Trophoblast cell (in vitro differentiated cells and primary cell): Measurements from ENCODE around the gene AHCYL2.

Experiments
- DNase-seq, 2 donors: peaks; one replicate each; pipeline ENCODE4 v3.0.0-alpha.2; 2016
- H2AFZ ChIP-seq: 2 replicates; pipeline ENCODE4 v1.6.1; 2013; ENCODE audit warnings: low read length, moderate library complexity, mild to moderate bottlenecking; ENCODE audit not compliant: insufficient read depth, poor library complexity
- H2AK5ac ChIP-seq: 2 replicates; pipeline ENCODE4 v1.6.1; 2013; ENCODE audit warnings: mild to moderate bottlenecking, low read length
- H2BK120ac ChIP-seq: 2 replicates; pipeline ENCODE4 v1.6.1; 2013; ENCODE audit warnings: low read length, mild to moderate bottlenecking, moderate library complexity; ENCODE audit not compliant: insufficient read depth, poor library complexity
- H2BK12ac ChIP-seq: 2 replicates; pipeline ENCODE4 v1.6.1; 2013; ENCODE audit warnings: mild to moderate bottlenecking, low read length, moderate library complexity
- H2BK5ac ChIP-seq: 2 replicates; pipeline ENCODE4 v1.6.1; 2013; ENCODE audit warnings: low read length, low read depth, moderate library complexity, mild to moderate bottlenecking; ENCODE audit not compliant: poor library complexity
- H3K14ac ChIP-seq: 2 replicates; pipeline ENCODE4 v1.6.1; 2013; ENCODE audit warnings: mild to moderate bottlenecking, low read length
- H3K18ac ChIP-seq: 2 replicates; pipeline ENCODE4 v1.6.1; 2013; ENCODE audit warnings: mild to moderate bottlenecking, low read length
- H3K23ac ChIP-seq: 2 replicates; pipeline ENCODE4 v1.6.1; 2013; ENCODE audit warnings: low read length
- H3K27ac ChIP-seq: 2 replicates; pipeline ENCODE4 v1.5.1; 2013; ENCODE audit warnings: low read depth, mild to moderate bottlenecking, inconsistent platforms, low read length, moderate library complexity
- H3K27me3 ChIP-seq: 2 replicates; pipeline ENCODE4 v1.6.1; 2013; ENCODE audit warnings: inconsistent platforms, mild to moderate bottlenecking, low read length, moderate library complexity; ENCODE audit not compliant: insufficient read depth
- H3K36me3 ChIP-seq, 2 experiments: 1 replicate in 1 of 2; 2 replicates in 1 of 2; pipeline ENCODE4 v1.6.1; 2013; ENCODE audit warnings: low read length in 2 of 2, mild to moderate bottlenecking in 2 of 2, moderate library complexity in 1 of 2; ENCODE audit not compliant: insufficient read depth in 2 of 2, control insufficient read depth in 1 of 2
- H3K4ac ChIP-seq: 2 replicates; pipeline ENCODE4 v1.6.1; 2013; ENCODE audit warnings: low read depth, mild to moderate bottlenecking, low read length, moderate library complexity
- H3K4me1 ChIP-seq, 2 experiments: 1 replicate in 1 of 2; 2 replicates in 1 of 2; pipeline ENCODE4 v1.6.1; 2013; ENCODE audit warnings: low read length in 2 of 2, mild to moderate bottlenecking in 2 of 2, moderate library complexity in 1 of 2; ENCODE audit not compliant: insufficient read depth in 2 of 2, control insufficient read depth in 1 of 2
- H3K4me2 ChIP-seq: 2 replicates; pipeline ENCODE4 v1.6.1; 2013; ENCODE audit warnings: inconsistent platforms, mild to moderate bottlenecking, low read length, moderate library complexity
- H3K4me3 ChIP-seq: 2 replicates; pipeline ENCODE4 v1.5.1; 2013; ENCODE audit warnings: mild to moderate bottlenecking, low read depth, low read length, inconsistent platforms
- H3K79me1 ChIP-seq: one replicate; pipeline ENCODE4 v1.6.1; 2013; ENCODE audit warnings: low read length
- H3K79me2 ChIP-seq: 2 replicates; pipeline ENCODE4 v1.6.1; 2013; ENCODE audit warnings: low read length, mild to moderate bottlenecking; ENCODE audit not compliant: control insufficient read depth, insufficient read depth, poor library complexity
- H3K9ac ChIP-seq: 2 replicates; pipeline ENCODE4 v1.6.1; 2013; ENCODE audit warnings: mild to moderate bottlenecking, low read length
- H3K9me3 ChIP-seq: 2 replicates; pipeline ENCODE4 v1.6.1; 2013; ENCODE audit warnings: low read depth, mild to moderate bottlenecking, control low read depth, inconsistent platforms, low read length; ENCODE audit not compliant: insufficient read depth
- H4K12ac ChIP-seq: 2 replicates; pipeline ENCODE4 v1.6.1; 2013; ENCODE audit warnings: low read depth, mild to moderate bottlenecking, low read length, moderate library complexity
- H4K8ac ChIP-seq: 2 replicates; pipeline ENCODE4 v1.6.1; 2013; ENCODE audit warnings: low read depth, mild to moderate bottlenecking, low read length, moderate library complexity
- H4K91ac ChIP-seq: one replicate; pipeline ENCODE4 v1.6.1; 2013; ENCODE audit warnings: low read depth, mild to moderate bottlenecking, low read length, moderate library complexity
- WGBS: extraction: QIAGEN DNeasy Blood & Tissue Kit; methylation state at CpG from one replicate; pipeline ENCODE4 v1.1.7; 2013; ENCODE audit warnings: missing lambda C conversion rate; ENCODE audit not compliant: insufficient read length, insufficient coverage; ENCODE audit errors: extremely low coverage; 5-methylcytosine and 5-hydroxymethylcytosine counted together

The AHCYL2 gene

DNA sequence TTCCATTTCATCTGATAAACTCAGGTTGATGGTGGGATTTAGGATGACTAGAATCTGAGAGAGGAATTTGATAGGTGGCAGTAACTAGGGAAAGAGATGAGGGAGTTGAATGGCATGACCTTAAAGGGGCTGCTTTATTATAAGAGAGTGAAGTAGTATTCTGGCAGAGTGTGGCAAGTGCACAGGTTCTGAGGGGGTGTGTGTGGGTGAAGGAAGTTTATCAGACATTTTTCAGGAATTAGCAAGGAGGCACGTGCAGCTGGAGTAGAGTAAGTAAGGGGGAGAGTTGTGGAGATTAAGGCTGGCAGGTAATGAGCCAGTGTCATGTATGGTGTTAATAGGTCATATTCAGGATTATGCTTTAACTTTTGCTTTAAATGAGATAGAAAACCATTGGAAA lies 40.5 kb downstream of the AHCYL2 start:
- Histone ChIP-seq H2BK120ac (no peak overlapping the region), H3K36me3 (no peaks in the 10 kb centered on the region), H3K18ac (no peak overlapping the region), H3K4me2 (no peak overlapping the region), H2AFZ (no peak overlapping the region), H2AK5ac (no peak overlapping the region), H3K27me3 (no peaks in the 10 kb centered on the region), H4K91ac (no peak overlapping the region), H2BK5ac (no peak overlapping the region), H3K79me1 (no peaks in the 10 kb centered on the region), H3K14ac (no peak overlapping the region), H3K79me2 (no peaks in the 10 kb centered on the region), H3K9ac (no peak overlapping the region), H3K27ac (no peak overlapping the region), H4K12ac (no peak overlapping the region), H3K23ac (no peak overlapping the region), H3K9me3 (no peaks in the 10 kb centered on the region), H3K4me3 (no peak overlapping the region), H2BK12ac (no peak overlapping the region), H3K4me1 (peaks cover 0 to 4% of the 10 kb centered on the region in 2 experiments), H3K4ac (no peak overlapping the region), H4K8ac (no peak overlapping the region)
- DNase-seq, result no peak
- no CpG with 5 or more reads among the region's 1 CpG for WGBS

DNA sequence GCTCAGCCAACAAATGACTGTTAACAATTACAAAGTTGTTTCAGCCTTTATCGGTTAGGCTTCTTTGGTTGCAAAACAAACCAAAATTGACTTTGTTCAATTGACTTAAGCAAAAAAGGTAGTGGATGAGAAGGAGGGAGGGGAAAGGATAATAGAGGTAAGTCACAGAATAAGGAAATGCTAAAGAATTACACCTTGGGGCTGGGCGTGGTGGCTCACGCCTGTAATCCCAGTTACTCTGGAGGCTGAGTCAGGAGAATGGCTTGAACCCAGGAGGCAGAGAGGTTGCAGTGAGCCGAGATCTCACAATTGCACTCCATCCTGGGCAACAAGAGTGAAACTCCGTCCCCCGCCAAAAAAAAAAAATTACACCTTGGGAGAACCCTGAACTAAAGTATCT lies 41.4 kb downstream of the AHCYL2 start:
- H2BK5ac ChIP-seq, result no peak overlapping the region
- H2AK5ac ChIP-seq, result no peak overlapping the region
- H3K79me1 ChIP-seq, result no peaks in the 10 kb centered on the region
- no peak overlapping the region for H2BK12ac ChIP-seq
- H3K27ac ChIP-seq, result no peak overlapping the region
- H3K9ac ChIP-seq, result no peak overlapping the region
- H3K4ac ChIP-seq, result no peak overlapping the region
- no peaks in the 10 kb centered on the region for H3K9me3 ChIP-seq
- H2BK120ac ChIP-seq, result no peak overlapping the region
- H3K36me3 ChIP-seq, result no peaks in the 10 kb centered on the region
- no peak overlapping the region for H4K8ac ChIP-seq
- no CpG with 5 or more reads among the region's 6 CpGs for WGBS
- no peak overlapping the region for H3K14ac ChIP-seq
- no peaks in the 10 kb centered on the region for H3K79me2 ChIP-seq
- H3K18ac ChIP-seq, result no peak overlapping the region
- H2AFZ ChIP-seq, result no peak overlapping the region
- peaks cover 0 to 4% of the 10 kb centered on the region in 2 experiments for H3K4me1 ChIP-seq
- peak; percentile 84 for DNase-seq
- H3K23ac ChIP-seq, result no peak overlapping the region
- no peak overlapping the region for H3K4me2 ChIP-seq
- no peak overlapping the region for H4K91ac ChIP-seq
- no peaks in the 10 kb centered on the region for H3K27me3 ChIP-seq
- no peak overlapping the region for H3K4me3 ChIP-seq
- no peak overlapping the region for H4K12ac ChIP-seq

DNA sequence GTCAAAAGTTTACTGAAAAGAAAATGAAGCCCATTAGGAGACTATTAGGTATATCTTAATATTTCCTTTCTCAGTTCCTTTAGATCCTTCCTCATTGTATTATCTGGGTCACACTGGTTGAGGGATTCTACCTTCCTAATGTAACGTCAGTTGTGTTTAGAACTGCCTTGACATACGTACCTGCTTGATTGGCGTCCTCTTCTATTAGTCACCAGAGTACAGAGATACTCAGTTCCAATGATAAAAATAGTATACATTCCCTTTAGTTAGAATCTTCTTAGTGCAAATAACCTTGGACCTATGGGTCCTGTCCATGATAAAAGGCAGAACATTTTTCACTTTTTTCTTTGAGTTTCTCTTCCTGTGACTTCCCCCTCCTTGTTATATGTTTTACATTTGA lies 45.2 kb downstream of the AHCYL2 start:
- no peak for DNase-seq

DNA sequence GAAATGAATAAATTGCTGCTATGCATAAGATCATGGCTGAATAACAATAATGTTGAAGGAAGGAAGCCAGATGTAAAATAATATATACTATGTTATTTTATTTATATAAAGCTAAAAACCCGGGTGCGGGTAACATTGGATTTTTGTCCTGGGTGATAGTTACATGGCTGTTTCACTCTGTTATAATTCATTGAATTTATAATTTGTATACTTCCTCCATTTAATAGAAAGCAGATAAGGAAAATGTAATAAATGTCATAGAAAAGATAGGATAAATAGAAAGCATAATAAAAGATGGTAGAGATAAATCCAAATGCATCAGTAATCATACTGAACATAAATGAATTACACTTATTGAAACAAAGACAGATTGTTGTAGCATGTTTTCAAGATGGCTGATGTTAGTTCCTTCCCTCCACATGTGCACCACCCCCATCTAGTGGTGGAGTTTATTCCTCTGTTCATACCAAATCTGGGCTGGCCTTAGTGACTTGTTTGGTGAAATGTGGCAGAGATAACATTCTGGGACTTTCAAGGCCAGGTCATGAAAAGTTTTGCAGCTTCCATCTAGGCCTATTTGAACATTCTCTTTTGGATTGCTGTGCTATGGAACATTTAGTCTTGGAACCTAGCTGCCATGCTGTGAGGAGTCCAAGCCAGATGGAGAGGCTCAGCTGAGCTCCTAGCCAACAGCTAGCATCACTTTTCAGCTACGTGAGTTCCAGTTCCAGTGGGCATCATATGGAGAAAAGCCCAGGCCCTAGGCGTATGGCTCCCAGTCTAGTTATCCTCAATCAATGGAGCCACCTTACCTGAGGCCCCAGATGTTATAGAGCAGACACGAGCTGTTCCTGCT lies 46.9 kb downstream of the AHCYL2 start:
- H3K36me3 ChIP-seq, result no peaks in the 10 kb centered on the region
- no peak overlapping the region for H3K4me3 ChIP-seq
- no peaks in the 10 kb centered on the region for H3K79me2 ChIP-seq
- H3K27ac ChIP-seq, result no peak overlapping the region
- no peak overlapping the region for H2BK12ac ChIP-seq
- WGBS, result no CpG with 5 or more reads among the region's 5 CpGs
- H3K18ac ChIP-seq, result no peak overlapping the region
- H3K4me2 ChIP-seq, result no peak overlapping the region
- no peaks in the 10 kb centered on the region for H3K27me3 ChIP-seq
- H2AFZ ChIP-seq, result no peak overlapping the region
- H3K4ac ChIP-seq, result no peak overlapping the region
- H3K23ac ChIP-seq, result no peak overlapping the region
- H4K8ac ChIP-seq, result no peak overlapping the region
- no peaks in the 10 kb centered on the region for H3K79me1 ChIP-seq
- no peaks in the 10 kb centered on the region for H3K9me3 ChIP-seq
- no peak overlapping the region for H3K14ac ChIP-seq
- no peak overlapping the region for H2BK120ac ChIP-seq
- no peak overlapping the region for H4K91ac ChIP-seq
- no peak overlapping the region for H2AK5ac ChIP-seq
- no peak overlapping the region for H4K12ac ChIP-seq
- peak; percentile 57 to 90 for DNase-seq
- peak overlapping the region; percentile 63 for H3K9ac ChIP-seq
- no peaks in the 10 kb centered on the region for H3K4me1 ChIP-seq
- H2BK5ac ChIP-seq, result no peak overlapping the region

More for the DNA sequence above, 45.2 kb downstream of the AHCYL2 start:
- H3K18ac ChIP-seq, result no peak overlapping the region
- H3K4me1 ChIP-seq, result no peaks in the 10 kb centered on the region
- H2AK5ac ChIP-seq, result no peak overlapping the region
- no CpG with 5 or more reads among the region's 3 CpGs for WGBS
- H3K14ac ChIP-seq, result no peak overlapping the region
- no peak overlapping the region for H3K27ac ChIP-seq
- H3K79me1 ChIP-seq, result no peaks in the 10 kb centered on the region
- no peak overlapping the region for H3K4ac ChIP-seq
- H3K4me2 ChIP-seq, result no peak overlapping the region
- H3K23ac ChIP-seq, result no peak overlapping the region
- H2BK5ac ChIP-seq, result no peak overlapping the region
- H3K27me3 ChIP-seq, result no peaks in the 10 kb centered on the region
- no peak overlapping the region for H4K91ac ChIP-seq
- no peak overlapping the region for H4K8ac ChIP-seq
- H2BK12ac ChIP-seq, result no peak overlapping the region
- H2BK120ac ChIP-seq, result no peak overlapping the region
- H3K36me3 ChIP-seq, result no peaks in the 10 kb centered on the region
- H3K4me3 ChIP-seq, result no peak overlapping the region
- H3K9ac ChIP-seq, result no peak overlapping the region
- H2AFZ ChIP-seq, result no peak overlapping the region
- no peaks in the 10 kb centered on the region for H3K79me2 ChIP-seq
- no peaks in the 10 kb centered on the region for H3K9me3 ChIP-seq
- no peak overlapping the region for H4K12ac ChIP-seq
